Measurements from ENCODE around the gene RTN4RL1. TPM values are rescaled to one million over a fixed set of nuclear protein-coding genes. Genes with fewer than 3 reads are reported as not detected.
A peak's percentile ranks its signal among the peaks of the same experiment; 100 is the strongest.

The RTN4RL1 gene
- total RNA-seq, 1 experiment from 2014 or later, result 0.22 TPM

- H3K9ac ChIP-seq (ENCODE audit: extremely low read depth, insufficient read length, low read length), result no peak overlapping the region
- no peak overlapping the region for H2AFZ ChIP-seq (ENCODE audit: low read length)
- TF ChIP-seq, protein P1, sequence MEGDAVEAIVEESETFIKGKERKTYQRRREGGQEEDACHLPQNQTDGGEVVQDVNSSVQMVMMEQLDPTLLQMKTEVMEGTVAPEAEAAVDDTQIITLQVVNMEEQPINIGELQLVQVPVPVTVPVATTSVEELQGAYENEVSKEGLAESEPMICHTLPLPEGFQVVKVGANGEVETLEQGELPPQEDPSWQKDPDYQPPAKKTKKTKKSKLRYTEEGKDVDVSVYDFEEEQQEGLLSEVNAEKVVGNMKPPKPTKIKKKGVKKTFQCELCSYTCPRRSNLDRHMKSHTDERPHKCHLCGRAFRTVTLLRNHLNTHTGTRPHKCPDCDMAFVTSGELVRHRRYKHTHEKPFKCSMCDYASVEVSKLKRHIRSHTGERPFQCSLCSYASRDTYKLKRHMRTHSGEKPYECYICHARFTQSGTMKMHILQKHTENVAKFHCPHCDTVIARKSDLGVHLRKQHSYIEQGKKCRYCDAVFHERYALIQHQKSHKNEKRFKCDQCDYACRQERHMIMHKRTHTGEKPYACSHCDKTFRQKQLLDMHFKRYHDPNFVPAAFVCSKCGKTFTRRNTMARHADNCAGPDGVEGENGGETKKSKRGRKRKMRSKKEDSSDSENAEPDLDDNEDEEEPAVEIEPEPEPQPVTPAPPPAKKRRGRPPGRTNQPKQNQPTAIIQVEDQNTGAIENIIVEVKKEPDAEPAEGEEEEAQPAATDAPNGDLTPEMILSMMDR (conservative IDR thresholded peaks at IDR 0.05), result no peak
- no peak overlapping the region for H3T11ph ChIP-seq (ENCODE audit: low read length)
- no peak overlapping the region for H2AK5ac ChIP-seq (ENCODE audit: insufficient read length, low read length)
- H3K79me1 ChIP-seq (ENCODE audit: insufficient read depth, low read depth, low read length, poor library complexity, severe bottlenecking), result no peaks in the 10 kb centered on the region
- H3K23ac ChIP-seq (ENCODE audit: insufficient read length, low read depth, low read length), result no peak overlapping the region
- no peaks in the 10 kb centered on the region for H3K23me2 ChIP-seq (ENCODE audit: insufficient read length, low read depth, low read length, poor library complexity, severe bottlenecking)
- no peak overlapping the region for H4K8ac ChIP-seq (replicated peaks; ENCODE audit: insufficient read length, low read depth, low read length)
- H4K5ac ChIP-seq (ENCODE audit: insufficient read length, low read depth, low read length), result no peak overlapping the region
- H4K91ac ChIP-seq (ENCODE audit: insufficient read length, low read depth, low read length), result no peak overlapping the region
- H3K9me3 ChIP-seq (ENCODE audit: control insufficient read depth, low read depth, low read length), result no peaks in the 10 kb centered on the region
- H3K4me3 Mint-ChIP-seq, result peak overlapping the region; percentile 21 to 65; a peak in 3 of 5 replicates
- H3K27me3 ChIP-seq (ENCODE audit: insufficient read depth, low read length), result peaks cover 7% of the 10 kb centered on the region; the same call in 1 of the 2 replicates
- no peak overlapping the region for H2BK20ac ChIP-seq (ENCODE audit: low read depth, low read length, poor library complexity, severe bottlenecking)
- no peak overlapping the region for H3K27ac Mint-ChIP-seq
- H3K4me2 ChIP-seq (ENCODE audit: insufficient read depth, insufficient read length, low read length), result peak overlapping the region; percentile 6
- no peak overlapping the region for H3K18ac ChIP-seq (ENCODE audit: insufficient read length, low read depth, low read length)
- H3K56ac ChIP-seq (ENCODE audit: insufficient read length, low read depth, low read length), result no peak overlapping the region
- no peak overlapping the region for H3K4ac ChIP-seq (ENCODE audit: low read depth, low read length)
- H2BK15ac ChIP-seq (ENCODE audit: low read depth, low read length), result no peak overlapping the region
- peaks cover 64% of the 10 kb centered on the region for H3K27me3 Mint-ChIP-seq (ENCODE audit: low read depth)
- no peak overlapping the region for H2BK120ac ChIP-seq (ENCODE audit: low read depth, low read length, poor library complexity, severe bottlenecking)
- no peaks in the 10 kb centered on the region; the same call in 1 of the 2 replicates for H3K4me1 ChIP-seq (ENCODE audit: insufficient read depth, low read length)
- no peaks in the 10 kb centered on the region for H4K20me1 ChIP-seq (ENCODE audit: control insufficient read depth, insufficient read depth, insufficient read length)
- no peaks in the 10 kb centered on the region; a peak in 1 of 5 replicates for H3K9me3 Mint-ChIP-seq
- no peak overlapping the region for H3K14ac ChIP-seq (ENCODE audit: insufficient read depth, low read length)
- H3K79me2 ChIP-seq (ENCODE audit: insufficient read depth, low read length), result no peaks in the 10 kb centered on the region
- no peak overlapping the region for H3K27ac ChIP-seq (ENCODE audit: insufficient read length, low read depth, low read length)
- H3K36me3 Mint-ChIP-seq (ENCODE audit: insufficient read depth in 1 of 3, low read depth in 3 of 3), result no peaks in the 10 kb centered on the region
- H2BK12ac ChIP-seq (ENCODE audit: insufficient read length, low read depth, low read length), result no peak overlapping the region
- peaks cover 28 to 48% of the 10 kb centered on the region in 2 experiments for H3K4me1 Mint-ChIP-seq
- WGBS (ENCODE audit: extremely low coverage, insufficient read length, low lambda C conversion rate), result no CpG with 5 or more reads among the region's 92 CpGs
- no peak overlapping the region for H2BK5ac ChIP-seq (ENCODE audit: insufficient read length, low read length)
- DNase-seq, result no peak
These were observed 27.0 kb downstream of the RTN4RL1 start for GRCh38 chr17:1997927-1998742.

Measured in H9 (cell line).